B cell (primary cell): ENCODE measurements around the gene PIH1D1. TPM values are rescaled to one million over a fixed set of nuclear protein-coding genes. Genes with fewer than 3 reads are reported as not detected.
A peak's percentile ranks its signal among the peaks of the same experiment; 100 is the strongest.

ENCODE experiments used
- ATAC-seq: fragments of 200-7000 bp; cut with Tn5 transposase; one replicate; pipeline ENCODE4 v1.10.0; 2021; ENCODE audit warnings: low read depth, mild to moderate bottlenecking, moderate number of reproducible peaks, moderate library complexity
- CTCF ChIA-PET: fragments of 350-600 bp; sonication (Branson Sonifier 250); formaldehyde crosslinking; loops from one replicate; lab custom pipeline; 2021; ENCODE audit warnings: antibody characterized with exemption, inconsistent platforms; lab: Charles Lee
- POLR2A ChIA-PET: fragments of 350-600 bp; sonication (Branson Sonifier 250); formaldehyde crosslinking; loops from one replicate; lab custom pipeline; 2021; ENCODE audit warnings: antibody characterized with exemption; lab: Charles Lee
- DNase-seq: peaks from one replicate; pipeline ENCODE4 v3.0.0; 2013
- H2AFZ ChIP-seq: 2 replicates; pipeline ENCODE4 v1.6.1; 2012; ENCODE audit warnings: mild to moderate bottlenecking, low read depth, low read length; ENCODE audit not compliant: insufficient read depth, poor library complexity, severe bottlenecking
- H3K27ac ChIP-seq, 2 donors: 1 replicate in 1 of 2; 2 replicates in 1 of 2; pipeline ENCODE4 v1.5.1; 2012 to 2013; ENCODE audit warnings: low read length in 2 of 2, mild to moderate bottlenecking in 2 of 2, moderate library complexity in 1 of 2
- H3K27me3 ChIP-seq, 4 experiments: fragments of 200-600 bp in 1 of 4; sonication (generic) in 1 of 4; replicated peaks in 1 of 4; 1 replicate in 2 of 4; 2 replicates in 2 of 4; pipeline versions ENCODE4 v1.6.1 to v1.7.0; 2013 to 2016; ENCODE audit warnings: low read length in 3 of 4, mild to moderate bottlenecking in 2 of 4, mixed read lengths in 1 of 4, moderate library complexity in 1 of 4; ENCODE audit not compliant: insufficient read depth in 4 of 4, control insufficient read depth in 3 of 4; ENCODE audit errors: control extremely low read depth in 1 of 4
- H3K36me3 ChIP-seq, 2 experiments: replicated peaks in 1 of 2; 1 replicate in 1 of 2; 2 replicates in 1 of 2; pipeline versions ENCODE4 v1.6.1 to v1.7.1; 2013; ENCODE audit warnings: low read length in 1 of 2; ENCODE audit not compliant: insufficient read depth in 2 of 2, control insufficient read depth in 1 of 2; ENCODE audit errors: control extremely low read depth in 1 of 2, extremely low read depth in 1 of 2
- H3K4me1 ChIP-seq, 2 donors: fragments of 200-600 bp in 1 of 2; sonication (generic) in 1 of 2; 1 replicate in 1 of 2; 2 replicates in 1 of 2; pipeline versions ENCODE4 v1.5.1 to v1.6.1; 2013 to 2017; ENCODE audit warnings: low read length in 2 of 2; ENCODE audit not compliant: control insufficient read depth in 2 of 2, insufficient read depth in 2 of 2
- H3K4me2 ChIP-seq: replicated peaks from 2 replicates; pipeline ENCODE3; 2012; ENCODE audit warnings: mild to moderate bottlenecking, low read depth, low read length; ENCODE audit not compliant: poor library complexity, severe bottlenecking
- H3K4me3 ChIP-seq, 5 experiments: fragments of 200-600 bp in 1 of 5; sonication (generic) in 1 of 5; 1 replicate in 3 of 5; 2 replicates in 2 of 5; pipeline versions ENCODE4 v1.5.1 to v1.7.0; 2011 to 2016; ENCODE audit warnings: low read length in 4 of 5, mild to moderate bottlenecking in 4 of 5, low read depth in 2 of 5, control low read depth in 1 of 5, moderate library complexity in 1 of 5; ENCODE audit not compliant: insufficient read depth in 1 of 5; ENCODE audit errors: control extremely low read depth in 1 of 5, extremely low read depth in 1 of 5
- H3K79me2 ChIP-seq: fragments of 200-600 bp; sonication (generic); one replicate; pipeline ENCODE4 v1.6.0; 2016; ENCODE audit warnings: low read length; ENCODE audit not compliant: control insufficient read depth, insufficient read depth
- H3K9ac ChIP-seq: fragments of 200-600 bp; sonication (generic); 2 replicates; pipeline ENCODE4 v1.6.1; 2017; ENCODE audit warnings: mild to moderate bottlenecking, low read length, moderate library complexity
- H3K9me3 ChIP-seq, 3 donors: one replicate each; pipeline versions ENCODE4 v1.6.1 to v1.7.1; 2013; ENCODE audit warnings: low read length in 2 of 3; ENCODE audit not compliant: control insufficient read depth in 2 of 3, insufficient read depth in 1 of 3; ENCODE audit errors: control extremely low read depth in 1 of 3
- H4K20me1 ChIP-seq: 2 replicates; pipeline ENCODE4 v1.6.0; 2012; ENCODE audit warnings: mild to moderate bottlenecking, low read length; ENCODE audit not compliant: insufficient read depth, control insufficient read depth, poor library complexity, severe bottlenecking
- H3K27ac Mint-ChIP-seq: one replicate; pipeline ENCODE4 v1.8.0; 2021; ENCODE audit warnings: mixed read lengths
- H3K27me3 Mint-ChIP-seq: one replicate; pipeline ENCODE4 v1.8.0; 2021; ENCODE audit warnings: mixed read lengths
- H3K4me1 Mint-ChIP-seq: one replicate; pipeline ENCODE4 v1.8.0; 2021; ENCODE audit warnings: mixed read lengths
- H3K4me3 Mint-ChIP-seq: one replicate; pipeline ENCODE4 v1.8.0; 2021; ENCODE audit warnings: mixed read lengths
- H3K9me3 Mint-ChIP-seq: one replicate; pipeline ENCODE4 v1.8.0; 2022; ENCODE audit warnings: mixed read lengths; ENCODE audit not compliant: insufficient read depth
- EZH2 ChIP-seq: IDR thresholded peaks from 2 replicates; pipeline ENCODE4 v1.6.1; 2012; ENCODE audit warnings: borderline replicate concordance, low read depth, mild to moderate bottlenecking, moderate library complexity, low read length; ENCODE audit not compliant: insufficient read depth, poor library complexity, severe bottlenecking
- WGBS: methylation state at CpG from one replicate; pipeline ENCODE4 v1.1.5; 2013; ENCODE audit warnings: missing lambda C conversion rate; ENCODE audit not compliant: insufficient coverage; 5-methylcytosine and 5-hydroxymethylcytosine counted together
- intact Hi-C: fragments of 100-400 bp; cut with micrococcal nuclease; formaldehyde crosslinking; loops from one replicate; pipeline ENCODE4 v1.10.0; 2022
- polyA plus RNA-seq: library from polyadenylated mRNA; depleted of rRNA; stranded (reverse); fragments of >200 nt; gene quantifications from 2 replicates; pipeline ENCODE4 v1.2.3, GENCODE V29; 2012
- total RNA-seq, 2 donors: library from RNA; stranded (reverse); fragments of 120-200 nt in 1 of 2; gene quantifications; 1 replicate in 1 of 2; 2 replicates in 1 of 2; pipeline versions ENCODE4 v1.2.3 to v1.2.4, GENCODE V29; 2013 to 2022
- TF ChIP-seq, protein P1 (sequence below): fragments of 200-600 bp; IDR thresholded peaks from one replicate; pipeline ENCODE4 v1.8.0; 2022; ENCODE audit warnings: antibody characterized with exemption, mild to moderate bottlenecking

PIH1D1 gene
- total and polyA plus RNA-seq, 2 donors (not counting 1 experiment from before 2014, with no cell fraction given) = 158 to 184 TPM

DNA sequence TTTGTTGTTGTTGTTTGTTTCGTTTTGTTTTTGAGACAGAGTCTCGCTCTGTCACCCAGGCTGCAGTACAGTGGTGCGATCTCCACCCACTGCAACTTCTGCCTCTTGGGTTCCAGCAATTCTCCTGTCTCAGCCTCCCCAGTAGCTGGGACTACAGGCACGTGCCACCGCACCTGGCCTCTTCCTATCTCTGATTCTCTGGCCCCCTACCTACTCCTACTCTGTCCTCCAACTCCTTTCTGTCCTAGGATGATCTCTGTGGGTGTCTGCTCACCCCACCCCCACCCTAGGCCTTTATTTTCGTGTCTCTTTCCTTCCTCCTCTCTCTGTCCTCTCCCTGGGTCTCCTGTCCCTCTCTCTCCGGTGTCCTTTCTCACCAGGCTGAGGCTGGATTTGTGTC, 1.2 kb downstream of the PIH1D1 start:
- Mint-ChIP-seq H3K27ac (peak overlapping the region; percentile 70), H3K4me3 (peak overlapping the region; percentile 99), H3K27me3 (no peaks in the 10 kb centered on the region), H3K4me1 (peaks cover 43% of the 10 kb centered on the region), H3K9me3 (no peaks in the 10 kb centered on the region)
- H2AFZ ChIP-seq = no peak overlapping the region
- H3K27me3 ChIP-seq = no peaks in the 10 kb centered on the region
- no peak for ATAC-seq
- ChIA-PET CTCF (interaction anchor here (0.6 to 5.0 kb wide), 5 partner anchors 19 to 195 kb away, joined by 3 to 44 read pairs (median 3); no protein-coding TSS in a partner anchor), POLR2A (interaction anchor here (1.4 kb wide), 1 partner anchor 19 kb away, joined by 22 read pairs; no protein-coding TSS in a partner anchor)
- peaks cover 46% of the 10 kb centered on the region for H3K79me2 ChIP-seq
- H3K4me1 ChIP-seq = peaks cover 23 to 36% of the 10 kb centered on the region in 2 donors
- DNase-seq = no peak
- no peak for TF ChIP-seq EZH2
- TF ChIP-seq, protein P1, sequence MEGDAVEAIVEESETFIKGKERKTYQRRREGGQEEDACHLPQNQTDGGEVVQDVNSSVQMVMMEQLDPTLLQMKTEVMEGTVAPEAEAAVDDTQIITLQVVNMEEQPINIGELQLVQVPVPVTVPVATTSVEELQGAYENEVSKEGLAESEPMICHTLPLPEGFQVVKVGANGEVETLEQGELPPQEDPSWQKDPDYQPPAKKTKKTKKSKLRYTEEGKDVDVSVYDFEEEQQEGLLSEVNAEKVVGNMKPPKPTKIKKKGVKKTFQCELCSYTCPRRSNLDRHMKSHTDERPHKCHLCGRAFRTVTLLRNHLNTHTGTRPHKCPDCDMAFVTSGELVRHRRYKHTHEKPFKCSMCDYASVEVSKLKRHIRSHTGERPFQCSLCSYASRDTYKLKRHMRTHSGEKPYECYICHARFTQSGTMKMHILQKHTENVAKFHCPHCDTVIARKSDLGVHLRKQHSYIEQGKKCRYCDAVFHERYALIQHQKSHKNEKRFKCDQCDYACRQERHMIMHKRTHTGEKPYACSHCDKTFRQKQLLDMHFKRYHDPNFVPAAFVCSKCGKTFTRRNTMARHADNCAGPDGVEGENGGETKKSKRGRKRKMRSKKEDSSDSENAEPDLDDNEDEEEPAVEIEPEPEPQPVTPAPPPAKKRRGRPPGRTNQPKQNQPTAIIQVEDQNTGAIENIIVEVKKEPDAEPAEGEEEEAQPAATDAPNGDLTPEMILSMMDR = no peak
- H3K4me2 ChIP-seq = peak overlapping the region; percentile 97
- H3K36me3 ChIP-seq = peaks cover 0 to 42% of the 10 kb centered on the region in 2 experiments
- H3K27ac ChIP-seq = peak overlapping the region in 1 of 2 donors; percentile 35
- intact Hi-C loops = no loop called here
- peaks cover 0 to 3% (median 0%) of the 10 kb centered on the region in 3 donors for H3K9me3 ChIP-seq
- peaks cover 21% of the 10 kb centered on the region for H4K20me1 ChIP-seq
- 98% methylated on average over 6 of the region's 7 CpGs for WGBS
- H3K9ac ChIP-seq = peak overlapping the region; percentile 98
- peak overlapping the region in 2 of 5 experiments; percentile 99 to 100 for H3K4me3 ChIP-seq

GRCh38 chr19:49448432-49448786, 3.2 kb downstream of the PIH1D1 start:
- Histone ChIP-seq H3K9me3 (no peaks in the 10 kb centered on the region), H3K4me1 (peaks cover 14 to 31% of the 10 kb centered on the region in 2 donors), H3K27me3 (no peaks in the 10 kb centered on the region), H3K79me2 (peaks cover 30% of the 10 kb centered on the region), H3K36me3 (peaks cover 0 to 37% of the 10 kb centered on the region in 2 experiments), H2AFZ (no peak overlapping the region), H3K9ac (no peak overlapping the region), H4K20me1 (peaks cover 21% of the 10 kb centered on the region), H3K27ac (no peak overlapping the region), H3K4me2 (no peak overlapping the region), H3K4me3 (no peak overlapping the region)
- Mint-ChIP-seq H3K4me1 (peaks cover 43% of the 10 kb centered on the region), H3K9me3 (no peaks in the 10 kb centered on the region), H3K27me3 (no peaks in the 10 kb centered on the region), H3K4me3 (peak overlapping the region; percentile 23), H3K27ac (peak overlapping the region; percentile 20)
- ChIA-PET CTCF (no interaction called here), POLR2A (interaction anchor here (1.1 kb wide), 1 partner anchor 21 kb away, joined by 4 read pairs; no protein-coding TSS in a partner anchor)
- intact Hi-C loops = no loop called here
- WGBS = 100% methylated on average over 5 of the region's 6 CpGs
- no peak for ATAC-seq
- no peak for TF ChIP-seq EZH2
- TF ChIP-seq, protein P1 = no peak
- no peak for DNase-seq
